HG03442 (cell line): Measurements from ENCODE around the gene ZNF426.
"Not testable (repeated sequence)": the region's sequence is repeated elsewhere in the genome, so short reads cannot be mapped to it uniquely, and the experiment has no call there.

Source experiments
- ATAC-seq: cut with Tn5 transposase; IDR thresholded peaks from one replicate; pipeline ENCODE4 v1.9.1; 2021; ENCODE audit warnings: mild to moderate bottlenecking, moderate library complexity; ENCODE audit not compliant: unreplicated experiment

The ZNF426 gene

DNA sequence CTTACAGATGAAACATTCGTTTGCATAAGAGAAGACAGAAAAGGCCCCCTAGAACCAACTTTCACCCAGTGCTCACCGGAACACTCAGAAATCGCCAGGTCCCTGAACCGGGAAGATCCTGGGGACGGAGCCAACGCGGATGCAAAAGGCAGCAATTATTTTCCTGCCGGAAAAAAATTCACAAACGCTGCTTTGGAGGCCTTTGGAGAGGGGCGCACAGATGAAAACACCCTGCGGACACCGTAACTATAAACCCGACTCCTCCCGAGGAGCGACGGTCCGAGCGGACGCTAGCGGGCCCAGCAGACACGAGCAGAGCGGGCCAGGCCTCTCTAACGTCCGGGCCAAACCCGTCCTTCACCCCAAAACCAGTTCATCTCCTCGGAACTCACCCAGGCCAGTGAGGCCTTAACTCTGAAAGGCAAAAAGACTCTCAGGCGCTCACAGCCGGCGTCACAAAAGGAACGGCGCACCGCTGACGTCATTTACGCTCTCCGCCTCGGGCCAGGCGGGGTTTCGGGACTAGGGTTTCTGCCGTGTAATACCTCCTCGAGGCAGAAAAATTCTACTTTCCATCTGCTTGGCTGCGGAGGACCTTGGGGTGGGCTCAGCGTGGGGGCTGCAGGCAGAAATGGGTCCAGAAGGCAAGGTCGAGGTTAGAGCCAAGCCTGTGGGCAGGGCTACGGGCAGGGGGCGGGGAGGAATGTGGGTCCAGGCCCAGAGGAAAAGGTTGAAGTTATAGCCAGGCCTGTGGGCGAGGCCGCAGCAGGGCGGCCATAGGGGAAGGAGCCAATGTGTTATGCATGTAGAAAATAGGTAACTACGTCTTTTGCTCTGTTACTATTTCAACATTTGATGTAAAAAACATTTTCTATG, at the start of gene ZNF426:
ZNF426 (minus strand) TSS at position 463 of the 876 bp plus-strand sequence. CDS start 2,413 bp downstream, outside the sequence.
- ATAC-seq, result peak; percentile 66

- ATAC-seq, result no peak
Observed at GRCh38 chr19:9586764-9587163, 48.3 kb upstream of the ZNF426 start.

DNA sequence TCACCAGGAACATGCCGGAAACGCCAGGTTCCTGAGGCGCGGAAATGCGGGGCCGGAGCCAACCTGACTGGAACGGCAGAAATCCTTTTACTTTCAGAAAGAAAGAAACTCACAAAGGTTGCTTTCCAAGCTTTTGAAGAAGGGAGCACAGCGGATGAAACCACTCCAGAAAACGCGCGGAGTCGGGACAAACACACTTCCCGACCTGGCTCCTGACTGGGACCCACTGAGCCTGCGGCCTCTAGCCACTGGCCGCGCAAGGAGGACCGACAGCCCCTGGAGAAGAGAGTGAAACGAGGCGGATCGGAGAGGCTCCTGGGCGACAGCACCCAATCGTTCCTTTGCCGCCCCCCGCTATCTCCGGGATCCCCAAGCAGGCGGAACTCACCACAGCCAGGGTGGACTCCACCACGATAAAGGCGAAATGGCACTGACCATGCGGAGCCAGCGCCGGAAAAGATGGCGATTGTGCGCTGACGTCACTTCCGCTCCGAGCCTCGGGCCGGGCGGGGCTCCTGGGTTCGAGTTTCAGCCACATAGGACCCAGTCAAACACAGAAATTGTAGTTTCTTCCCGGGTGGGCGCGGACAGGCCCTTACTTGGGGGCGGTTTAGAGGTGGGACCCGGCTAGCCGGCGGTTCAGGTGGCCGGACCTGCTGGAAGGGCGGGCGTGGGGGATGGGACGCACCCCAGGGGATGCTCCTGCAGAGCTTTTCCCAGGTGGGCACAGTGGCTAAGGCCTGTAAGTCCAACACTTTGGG, 45.8 kb upstream of the ZNF426 start, which contains the start of gene ZNF121:
ZNF121 (minus strand) TSS at position 432 of the 761 bp plus-strand sequence. CDS start 16,407 bp downstream, outside the sequence.
- ATAC-seq, result peak; percentile 85

- ATAC-seq, result not testable (repeated sequence)
Observed at GRCh38 chr19:9582081-9582725, 43.8 kb upstream of the ZNF426 start.

GRCh38 chr19:9580728-9581127, 42.3 kb upstream of the ZNF426 start:
- ATAC-seq, result no peak

GRCh38 chr19:9570255-9570654, 31.8 kb upstream of the ZNF426 start:
- ATAC-seq, result no peak

GRCh38 chr19:9566729-9567128, 28.3 kb upstream of the ZNF426 start:
- no peak for ATAC-seq

DNA sequence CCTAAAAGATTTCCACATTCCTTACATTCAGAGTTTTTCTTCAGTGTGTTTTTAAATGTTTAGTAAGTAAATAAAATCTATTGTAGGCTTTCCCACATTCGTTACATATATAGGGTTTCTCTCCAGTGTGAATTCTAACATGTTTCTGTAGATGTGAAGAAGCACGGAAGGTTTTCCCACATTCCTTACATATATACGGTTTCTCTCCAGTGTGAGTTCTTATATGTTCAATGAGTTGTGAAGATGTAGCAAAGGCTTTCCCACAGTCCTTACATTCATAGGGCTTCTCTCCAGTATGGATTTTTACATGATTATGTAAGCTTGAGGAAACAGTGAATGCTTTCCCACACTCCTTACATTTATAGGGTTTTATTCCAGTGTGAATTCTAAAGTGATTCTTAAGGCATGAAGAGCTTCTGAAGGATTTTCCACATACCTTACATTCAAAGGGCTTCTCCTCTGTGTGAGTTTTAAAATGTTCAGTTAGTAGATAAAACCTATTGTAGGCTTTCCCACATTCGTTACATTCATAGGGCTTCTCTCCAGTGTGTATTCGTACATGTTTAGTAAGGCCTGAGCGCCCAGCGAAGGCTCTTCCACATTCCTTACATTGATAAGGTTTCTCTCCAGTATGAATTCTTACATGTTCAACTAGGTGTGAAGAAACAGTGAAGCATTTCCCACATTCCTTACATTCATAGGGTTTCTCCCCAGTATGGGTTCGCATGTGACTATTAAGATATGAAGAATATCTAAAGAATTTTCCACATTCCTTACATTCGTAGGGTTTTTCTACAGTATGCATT, 27.7 kb upstream of the ZNF426 start:
- no peak for ATAC-seq

- ATAC-seq, result no peak
Observed at GRCh38 chr19:9552536-9553274, 14.3 kb upstream of the ZNF426 start.

DNA sequence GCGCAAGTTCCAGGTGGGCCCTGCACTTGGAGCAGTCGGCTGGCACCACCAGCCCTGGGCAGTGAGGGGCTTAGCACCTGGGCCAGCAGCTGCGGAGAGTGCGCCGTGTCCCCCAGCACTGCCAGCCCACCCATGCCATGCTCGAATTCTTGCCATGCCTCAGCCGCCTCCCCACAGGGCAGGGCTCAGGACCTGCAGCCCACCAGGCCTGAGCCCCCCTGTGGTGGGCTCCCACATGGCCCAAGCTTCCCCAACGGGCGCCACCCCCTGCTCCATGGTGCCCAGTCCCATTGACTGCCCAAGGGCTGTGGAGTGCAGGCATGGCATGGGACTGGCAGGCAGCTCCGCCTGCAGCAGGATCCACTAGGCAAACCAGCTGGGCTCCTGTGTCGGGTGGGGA, 9.4 kb upstream of the ZNF426 start:
- no peak for ATAC-seq

DNA sequence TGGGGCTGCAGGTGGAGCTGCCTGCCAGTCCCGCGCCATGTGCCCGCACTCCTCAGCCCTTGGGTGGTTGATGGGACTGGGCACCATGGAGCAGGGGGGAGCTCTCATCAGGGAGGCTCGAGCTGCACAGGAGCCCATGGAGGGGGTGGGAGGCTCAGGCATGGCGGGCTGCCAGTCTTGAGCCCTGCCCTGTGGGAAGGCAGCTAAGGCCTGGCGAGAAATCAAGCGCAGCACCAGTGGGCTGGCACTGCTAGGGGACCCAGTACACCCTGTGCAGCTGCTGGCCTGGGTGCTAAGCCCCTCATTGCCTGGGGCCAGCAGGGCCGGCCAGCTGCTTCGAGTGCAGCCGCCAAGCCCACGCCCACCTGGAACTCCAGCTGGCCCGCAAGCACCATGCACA, 2.8 kb upstream of the ZNF426 start:
- not testable (repeated sequence) for ATAC-seq

DNA sequence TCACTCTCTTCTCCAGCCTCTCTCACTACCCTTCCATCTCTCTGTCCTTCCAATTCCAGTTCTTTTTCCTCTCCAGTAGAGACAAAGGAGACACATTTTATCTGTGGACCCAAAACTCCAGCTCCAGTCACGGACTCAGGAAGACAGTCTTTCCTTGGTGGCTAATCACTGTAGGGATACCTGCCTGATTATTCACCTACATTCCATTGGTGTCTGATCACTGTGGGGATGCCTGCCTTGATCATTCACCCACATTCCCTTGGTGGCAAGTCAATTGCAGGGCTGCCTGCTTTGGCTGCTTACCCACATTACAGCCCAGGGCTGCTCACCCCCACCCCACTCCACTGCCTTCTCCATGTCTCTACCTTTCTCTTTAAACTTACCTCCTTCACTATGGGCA, 1.5 kb upstream of the ZNF426 start:
- not testable (repeated sequence) for ATAC-seq

DNA sequence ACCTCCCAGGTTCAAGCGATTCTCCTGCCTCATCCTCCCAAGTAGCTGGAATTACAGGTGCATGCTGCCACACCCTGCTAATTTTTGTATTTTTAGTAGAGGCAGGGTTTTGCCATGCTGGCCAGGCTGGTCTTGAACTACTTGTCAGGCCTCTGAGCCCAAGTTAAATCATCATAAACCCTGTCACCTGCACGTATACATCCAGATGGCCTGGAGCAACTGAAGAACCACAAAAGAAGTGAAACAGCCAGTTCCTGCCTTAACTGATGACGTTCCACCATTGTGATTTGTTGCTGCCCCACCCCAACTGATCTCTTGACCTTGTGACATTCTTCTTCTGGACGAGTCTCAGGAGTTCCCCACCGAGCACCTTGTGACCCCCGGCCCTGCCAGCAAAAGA, 756 bp upstream of the ZNF426 start:
- ATAC-seq, result not testable (repeated sequence)

GRCh38 chr19:9535934-9536333, 2.5 kb downstream of the ZNF426 start:
- no peak for ATAC-seq

GRCh38 chr19:9531933-9532332, 6.5 kb downstream of the ZNF426 start:
- ATAC-seq, result no peak

DNA sequence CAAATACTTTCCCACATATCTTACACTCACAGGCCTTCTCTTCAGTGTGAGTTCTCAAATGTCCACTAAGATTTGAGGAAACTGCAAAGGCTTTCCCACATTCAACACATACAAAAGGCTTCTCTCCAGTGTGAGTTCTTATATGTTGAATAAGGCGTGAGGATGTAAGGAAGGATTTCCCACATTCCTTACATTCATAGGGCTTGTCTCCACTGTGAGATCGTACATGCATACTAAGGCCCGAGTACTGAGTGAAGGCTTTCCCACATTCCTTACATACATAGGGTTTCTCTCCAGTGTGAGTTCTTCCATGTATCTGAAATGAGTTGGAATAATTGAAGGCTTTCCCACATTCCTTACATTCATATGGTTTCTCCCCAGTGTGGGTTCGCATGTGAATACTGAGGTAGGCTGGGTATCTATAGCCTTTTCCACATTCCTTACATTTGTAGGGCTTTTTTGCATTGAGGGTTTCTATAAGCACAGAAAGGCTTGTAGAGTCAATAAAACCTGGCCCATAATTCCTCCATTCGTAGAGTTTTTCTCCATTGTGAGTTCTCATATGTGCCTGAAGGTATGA, 9.6 kb downstream of the ZNF426 start:
- no peak for ATAC-seq

- no peak for ATAC-seq
Observed at GRCh38 chr19:9523885-9524474, 14.5 kb downstream of the ZNF426 start.

- no peak for ATAC-seq
Observed at GRCh38 chr19:9507285-9507684, 31.2 kb downstream of the ZNF426 start.

GRCh38 chr19:9500796-9501195, 37.6 kb downstream of the ZNF426 start:
- no peak for ATAC-seq
